ENCODE measurements around the gene NDEL1. TPM values are rescaled to one million over a fixed set of nuclear protein-coding genes. Genes with fewer than 3 reads are reported as not detected.

NDEL1 gene
- total RNA-seq, 1 donor from 2014 or later: 51.7 TPM

DNA sequence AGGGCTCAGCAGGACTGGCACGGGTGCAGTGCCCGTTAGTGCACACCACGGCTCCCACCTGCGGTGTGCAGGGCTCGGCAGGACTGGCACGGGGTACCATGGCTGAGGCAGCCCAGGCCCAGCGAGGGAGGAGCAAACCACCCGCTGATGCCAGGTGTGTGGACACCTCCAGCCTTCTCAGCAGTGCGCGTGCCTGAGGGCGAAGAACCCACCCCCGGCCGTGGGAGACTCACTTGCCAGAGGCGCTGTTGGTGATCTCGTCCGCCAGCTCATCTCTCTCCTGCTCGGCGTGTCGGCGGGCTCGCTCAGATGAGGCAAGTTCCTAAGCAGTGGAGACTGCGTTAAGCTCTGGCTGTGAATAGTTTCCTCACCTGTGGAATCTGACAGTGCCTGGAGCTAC is 45.4 kb downstream of the NDEL1 start:
- Mint-ChIP-seq H3K4me1 (ENCODE audit: low read depth, unreplicated experiment) (peaks cover 6% of the 10 kb centered on the region), H3K27me3 (ENCODE audit: unreplicated experiment) (peaks cover 6% of the 10 kb centered on the region), H3K36me3 (ENCODE audit: unreplicated experiment) (peaks cover 18% of the 10 kb centered on the region), H3K27ac (ENCODE audit: unreplicated experiment) (no peak overlapping the region), H3K9me3 (ENCODE audit: unreplicated experiment) (peaks cover 6% of the 10 kb centered on the region), H3K4me3 (ENCODE audit: unreplicated experiment) (no peak overlapping the region)
- TF ChIP-seq, protein P1, sequence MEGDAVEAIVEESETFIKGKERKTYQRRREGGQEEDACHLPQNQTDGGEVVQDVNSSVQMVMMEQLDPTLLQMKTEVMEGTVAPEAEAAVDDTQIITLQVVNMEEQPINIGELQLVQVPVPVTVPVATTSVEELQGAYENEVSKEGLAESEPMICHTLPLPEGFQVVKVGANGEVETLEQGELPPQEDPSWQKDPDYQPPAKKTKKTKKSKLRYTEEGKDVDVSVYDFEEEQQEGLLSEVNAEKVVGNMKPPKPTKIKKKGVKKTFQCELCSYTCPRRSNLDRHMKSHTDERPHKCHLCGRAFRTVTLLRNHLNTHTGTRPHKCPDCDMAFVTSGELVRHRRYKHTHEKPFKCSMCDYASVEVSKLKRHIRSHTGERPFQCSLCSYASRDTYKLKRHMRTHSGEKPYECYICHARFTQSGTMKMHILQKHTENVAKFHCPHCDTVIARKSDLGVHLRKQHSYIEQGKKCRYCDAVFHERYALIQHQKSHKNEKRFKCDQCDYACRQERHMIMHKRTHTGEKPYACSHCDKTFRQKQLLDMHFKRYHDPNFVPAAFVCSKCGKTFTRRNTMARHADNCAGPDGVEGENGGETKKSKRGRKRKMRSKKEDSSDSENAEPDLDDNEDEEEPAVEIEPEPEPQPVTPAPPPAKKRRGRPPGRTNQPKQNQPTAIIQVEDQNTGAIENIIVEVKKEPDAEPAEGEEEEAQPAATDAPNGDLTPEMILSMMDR (IDR thresholded peaks at IDR 0.05; ENCODE audit: partially characterized antibody, unreplicated experiment): no peak
- DNase-seq: no peak

DNA sequence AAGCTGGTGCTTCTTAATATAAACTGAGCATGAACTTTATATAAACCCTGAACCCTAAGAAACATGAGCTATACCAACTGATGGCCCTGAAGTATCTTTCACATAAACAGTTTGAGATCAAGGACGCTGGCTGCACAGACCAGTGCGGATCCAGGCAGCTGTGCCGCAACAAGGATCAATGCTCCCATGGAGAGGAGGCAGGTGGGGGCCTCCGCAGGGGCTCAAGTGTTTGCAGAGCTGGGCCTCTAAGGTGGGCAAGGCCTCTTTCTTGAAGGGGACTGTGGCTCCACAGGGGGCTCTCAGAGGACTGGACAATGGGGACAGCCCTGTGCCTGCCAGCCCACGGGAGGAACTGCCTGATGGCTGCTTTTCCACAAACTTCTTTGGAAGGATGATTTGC is 46.0 kb downstream of the NDEL1 start:
- Mint-ChIP-seq H3K4me3 (ENCODE audit: unreplicated experiment) (no peak overlapping the region), H3K4me1 (ENCODE audit: low read depth, unreplicated experiment) (peaks cover 6% of the 10 kb centered on the region), H3K27me3 (ENCODE audit: unreplicated experiment) (peaks cover 6% of the 10 kb centered on the region), H3K9me3 (ENCODE audit: unreplicated experiment) (peaks cover 6% of the 10 kb centered on the region), H3K36me3 (ENCODE audit: unreplicated experiment) (peaks cover 15% of the 10 kb centered on the region), H3K27ac (ENCODE audit: unreplicated experiment) (no peak overlapping the region)
- no peak for DNase-seq
- TF ChIP-seq, protein P1 (IDR thresholded peaks at IDR 0.05; ENCODE audit: partially characterized antibody, unreplicated experiment): no peak

DNA sequence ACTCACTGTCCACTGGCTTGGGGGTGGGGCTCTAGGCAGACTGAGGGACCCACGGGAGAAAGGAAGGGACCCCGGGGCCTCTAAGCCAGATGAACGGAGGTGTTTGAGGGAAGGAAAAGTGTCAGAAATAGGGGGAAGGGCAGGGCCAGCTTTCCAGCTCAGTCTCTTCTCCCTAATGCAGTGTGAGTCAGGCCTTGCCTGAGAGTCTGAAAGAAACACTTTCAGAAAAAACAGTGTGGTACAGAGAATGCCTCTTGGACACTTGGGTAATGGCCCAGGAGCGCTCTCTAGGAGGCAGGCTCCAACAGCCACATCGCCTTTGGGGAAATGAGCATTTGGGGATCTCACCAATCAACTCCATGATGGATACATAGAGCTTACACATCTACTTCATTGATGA is 46.9 kb downstream of the NDEL1 start:
- Mint-ChIP-seq H3K9me3 (ENCODE audit: unreplicated experiment) (peaks cover 8% of the 10 kb centered on the region), H3K27ac (ENCODE audit: unreplicated experiment) (peak overlapping the region; percentile 76), H3K27me3 (ENCODE audit: unreplicated experiment) (peaks cover 6% of the 10 kb centered on the region), H3K36me3 (ENCODE audit: unreplicated experiment) (peaks cover 15% of the 10 kb centered on the region), H3K4me3 (ENCODE audit: unreplicated experiment) (no peak overlapping the region), H3K4me1 (ENCODE audit: low read depth, unreplicated experiment) (peaks cover 6% of the 10 kb centered on the region)
- no peak for DNase-seq
- TF ChIP-seq, protein P1 (IDR thresholded peaks at IDR 0.05; ENCODE audit: partially characterized antibody, unreplicated experiment): no peak

DNA sequence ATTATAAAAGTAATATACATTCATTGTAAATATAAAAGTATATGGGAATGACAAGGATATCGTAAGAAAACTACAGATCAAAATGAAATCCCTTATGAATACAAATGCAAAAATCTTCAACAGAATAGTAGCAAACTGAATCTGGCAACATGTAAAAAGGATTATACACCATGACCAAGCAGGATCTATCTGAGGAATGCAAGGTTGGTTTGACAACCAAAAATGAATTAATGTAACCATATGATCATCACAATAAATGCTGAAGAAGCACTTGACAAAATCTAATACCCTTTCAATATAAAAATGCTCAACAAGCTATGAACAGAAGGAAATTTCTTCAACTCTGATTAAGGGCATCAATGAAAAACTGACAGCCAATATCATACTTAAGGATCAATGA is 48.8 kb downstream of the NDEL1 start:
- Mint-ChIP-seq H3K27me3 (ENCODE audit: unreplicated experiment) (peaks cover 4% of the 10 kb centered on the region), H3K36me3 (ENCODE audit: unreplicated experiment) (peaks cover 15% of the 10 kb centered on the region), H3K27ac (ENCODE audit: unreplicated experiment) (no peak overlapping the region), H3K9me3 (ENCODE audit: unreplicated experiment) (peaks cover 8% of the 10 kb centered on the region), H3K4me3 (ENCODE audit: unreplicated experiment) (no peak overlapping the region), H3K4me1 (ENCODE audit: low read depth, unreplicated experiment) (peaks cover 6% of the 10 kb centered on the region)
- TF ChIP-seq, protein P1 (IDR thresholded peaks at IDR 0.05; ENCODE audit: partially characterized antibody, unreplicated experiment): no peak
- no peak for DNase-seq

DNA sequence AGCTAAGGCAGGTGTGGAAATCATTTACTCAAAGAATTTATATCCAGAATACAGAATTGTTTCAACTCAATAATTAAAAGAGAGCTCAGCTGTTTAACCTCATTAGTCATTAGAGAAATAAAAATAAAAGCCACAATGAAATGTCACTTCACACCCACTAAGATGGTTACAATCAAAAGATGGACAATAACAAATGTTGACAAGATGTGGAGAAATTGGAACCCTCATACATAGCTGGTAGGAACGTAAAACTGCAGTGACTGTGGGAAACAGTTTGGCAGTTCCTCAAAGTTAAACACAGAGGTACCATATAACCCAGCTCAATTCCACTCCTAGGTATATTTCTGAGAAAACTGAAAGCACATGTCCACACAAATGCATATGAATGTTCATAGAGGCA is 49.8 kb downstream of the NDEL1 start:
- no peak overlapping the region for H3K27ac Mint-ChIP-seq (ENCODE audit: unreplicated experiment)
- peaks cover 15% of the 10 kb centered on the region for H3K36me3 Mint-ChIP-seq (ENCODE audit: unreplicated experiment)

More for the DNA sequence above, 49.8 kb downstream of the NDEL1 start:
- peaks cover 4% of the 10 kb centered on the region for H3K27me3 Mint-ChIP-seq (ENCODE audit: unreplicated experiment)
- peaks cover 8% of the 10 kb centered on the region for H3K9me3 Mint-ChIP-seq (ENCODE audit: unreplicated experiment)
- H3K4me1 Mint-ChIP-seq (ENCODE audit: low read depth, unreplicated experiment): peaks cover 6% of the 10 kb centered on the region
- no peak overlapping the region for H3K4me3 Mint-ChIP-seq (ENCODE audit: unreplicated experiment)
- TF ChIP-seq, protein P1 (IDR thresholded peaks at IDR 0.05; ENCODE audit: partially characterized antibody, unreplicated experiment): no peak
- DNase-seq: no peak

All from glutamatergic neuron (in vitro differentiated cells).